Natural killer cell (primary cell): Measurements from ENCODE around the gene MGST3. TPM values are rescaled to one million over a fixed set of nuclear protein-coding genes. Genes with fewer than 3 reads are reported as not detected.
A peak's percentile ranks its signal among the peaks of the same experiment; 100 is the strongest.

ENCODE experiments used
- ATAC-seq, 3 donors: fragments of 150-1000 bp in 2 of 3; fragments of 200-7000 bp in 1 of 3; cut with Tn5 transposase; 1 replicate in 1 of 3; 2 replicates in 2 of 3; pipeline ENCODE4 v1.10.0; 2021; ENCODE audit warnings: mild to moderate bottlenecking in 2 of 3, moderate library complexity in 2 of 3
- DNase-seq, 2 donors: peaks; one replicate each; pipeline versions ENCODE4 v3.0.0 to v3.0.0-alpha.2; 2013 to 2021; ENCODE audit warnings: mixed read lengths in 1 of 2
- H3K27ac ChIP-seq: one replicate; pipeline ENCODE4 v1.5.1; 2013; ENCODE audit warnings: mild to moderate bottlenecking, low read length
- H3K27me3 ChIP-seq: one replicate; pipeline ENCODE4 v1.6.1; 2013; ENCODE audit warnings: low read length; ENCODE audit not compliant: control insufficient read depth, insufficient read depth
- H3K36me3 ChIP-seq: one replicate; pipeline ENCODE4 v1.6.1; 2013; ENCODE audit warnings: low read length; ENCODE audit not compliant: control insufficient read depth, insufficient read depth
- H3K4me1 ChIP-seq: one replicate; pipeline ENCODE4 v1.6.1; 2013; ENCODE audit warnings: low read length; ENCODE audit not compliant: control insufficient read depth, insufficient read depth
- H3K4me3 ChIP-seq: one replicate; pipeline ENCODE4 v1.5.1; 2013; ENCODE audit warnings: low read length
- H3K9me3 ChIP-seq: one replicate; pipeline ENCODE4 v1.6.1; 2013; ENCODE audit warnings: low read length; ENCODE audit not compliant: control insufficient read depth, insufficient read depth
- H3K27ac Mint-ChIP-seq, 2 donors: one replicate each; pipeline ENCODE4 v1.8.0; 2022; ENCODE audit warnings: mild to moderate bottlenecking in 2 of 2, mixed read lengths in 2 of 2, moderate library complexity in 1 of 2
- H3K27me3 Mint-ChIP-seq, 2 donors: one replicate each; pipeline ENCODE4 v1.8.0; 2022; ENCODE audit warnings: low read depth in 2 of 2, mixed read lengths in 2 of 2
- H3K36me3 Mint-ChIP-seq: one replicate; pipeline ENCODE4 v1.8.0; 2022; ENCODE audit warnings: mixed read lengths
- H3K4me1 Mint-ChIP-seq, 2 donors: one replicate each; pipeline ENCODE4 v1.8.0; 2022; ENCODE audit warnings: mixed read lengths in 2 of 2
- H3K4me3 Mint-ChIP-seq: one replicate; pipeline ENCODE4 v1.8.0; 2022; ENCODE audit warnings: mild to moderate bottlenecking, moderate library complexity, mixed read lengths
- H3K9me3 Mint-ChIP-seq, 2 donors: one replicate each; pipeline ENCODE4 v1.8.0; 2022; ENCODE audit warnings: mixed read lengths in 2 of 2
- CTCF ChIP-seq: fragments of 200-600 bp; IDR thresholded peaks from one replicate; pipeline ENCODE4 v1.8.0; 2022; ENCODE audit warnings: antibody characterized with exemption
- WGBS: methylation state at CpG from one replicate; pipeline ENCODE4 v1.1.7; 2013; ENCODE audit warnings: missing lambda C conversion rate; ENCODE audit not compliant: insufficient coverage; 5-methylcytosine and 5-hydroxymethylcytosine counted together
- intact Hi-C: fragments of 100-400 bp; cut with micrococcal nuclease; formaldehyde crosslinking; loops from one replicate; pipeline ENCODE4 v1.14.2; 2022
- total RNA-seq, 4 donors: library from RNA; stranded (reverse); fragments of 120-200 nt in 1 of 4; gene quantifications; one replicate each; pipeline versions ENCODE4 v1.2.3 to v1.2.4, GENCODE V29; 2013 to 2022

The MGST3 gene
- total RNA-seq, 3 donors from 2014 or later (not counting 1 experiment from before 2014, with no cell fraction given): 27.2 to 34.3 (median 29.0) TPM

- 47% methylated on average over 5 of the region's 6 CpGs for WGBS
- Mint-ChIP-seq H3K9me3 (no peaks in the 10 kb centered on the region), H3K27me3 (no peaks in the 10 kb centered on the region), H3K4me3 (peak overlapping the region; percentile 22), H3K36me3 (peaks cover 13% of the 10 kb centered on the region), H3K27ac (peak overlapping the region; percentile 58 to 63), H3K4me1 (peaks cover 52 to 58% of the 10 kb centered on the region in 2 donors)
- H3K4me3 ChIP-seq: no peak overlapping the region
- H3K36me3 ChIP-seq: peaks cover 26% of the 10 kb centered on the region
- no peak for TF ChIP-seq CTCF
- peak in 1 of 2 donors; percentile 32 for DNase-seq
- peaks cover 5% of the 10 kb centered on the region for H3K4me1 ChIP-seq
- H3K27me3 ChIP-seq: no peaks in the 10 kb centered on the region
- H3K27ac ChIP-seq: peak overlapping the region; percentile 23
- H3K9me3 ChIP-seq: no peaks in the 10 kb centered on the region
- intact Hi-C loops: no loop called here
- ATAC-seq: peak in 2 of 3 donors; percentile 59 to 61
Measured at GRCh38 chr1:165686121-165686970, 55.3 kb downstream of the MGST3 start.

GRCh38 chr1:165686971-165687433 is 56.0 kb downstream of the MGST3 start:
- peaks cover 5% of the 10 kb centered on the region for H3K4me1 ChIP-seq
- intact Hi-C loops: no loop called here
- peak overlapping the region; percentile 44 for H3K27ac ChIP-seq
- H3K9me3 ChIP-seq: no peaks in the 10 kb centered on the region
- no peak overlapping the region for H3K4me3 ChIP-seq
- TF ChIP-seq CTCF: no peak
- Mint-ChIP-seq H3K36me3 (peaks cover 8% of the 10 kb centered on the region), H3K9me3 (no peaks in the 10 kb centered on the region), H3K4me1 (peaks cover 59 to 64% of the 10 kb centered on the region in 2 donors), H3K4me3 (peak overlapping the region; percentile 1), H3K27me3 (no peaks in the 10 kb centered on the region), H3K27ac (peak overlapping the region; percentile 58 to 63)
- DNase-seq (no peak), ATAC-seq (no peak)
- H3K27me3 ChIP-seq: no peaks in the 10 kb centered on the region
- no CpG with 5 or more reads among the region's 2 CpGs for WGBS
- peaks cover 20% of the 10 kb centered on the region for H3K36me3 ChIP-seq

- Histone ChIP-seq H3K36me3 (peaks cover 10% of the 10 kb centered on the region), H3K27ac (no peak overlapping the region), H3K27me3 (no peaks in the 10 kb centered on the region), H3K4me3 (no peak overlapping the region), H3K9me3 (no peaks in the 10 kb centered on the region), H3K4me1 (peaks cover 5% of the 10 kb centered on the region)
- no peaks in the 10 kb centered on the region for H3K9me3 Mint-ChIP-seq
- intact Hi-C loops: no loop called here
- no peaks in the 10 kb centered on the region for H3K27me3 Mint-ChIP-seq
- H3K27ac Mint-ChIP-seq: peak overlapping the region; percentile 58 to 63
- H3K36me3 Mint-ChIP-seq: no peaks in the 10 kb centered on the region
- no peak for ATAC-seq
- no peak for TF ChIP-seq CTCF
- 96% methylated on average over 5 of the region's 5 CpGs for WGBS
- DNase-seq: no peak
- no peak overlapping the region for H3K4me3 Mint-ChIP-seq
- H3K4me1 Mint-ChIP-seq: peaks cover 62 to 66% of the 10 kb centered on the region in 2 donors
Measured at GRCh38 chr1:165688046-165688445, 57.0 kb downstream of the MGST3 start.
